ENCODE measurements around the gene ECE1. TPM values are rescaled to one million over a fixed set of nuclear protein-coding genes. Genes with fewer than 3 reads are reported as not detected.

The ECE1 gene
- total and polyA plus RNA-seq, 2 of the 13 experiments (the other 11 are each of a cell fraction or from before 2014, with no cell fraction given), result 13.5 to 21.2 TPM

GRCh38 chr1:21262293-21263051 lies 27.8 kb downstream of the ECE1 start (continued):
- TF ChIP-seq, protein P1, sequence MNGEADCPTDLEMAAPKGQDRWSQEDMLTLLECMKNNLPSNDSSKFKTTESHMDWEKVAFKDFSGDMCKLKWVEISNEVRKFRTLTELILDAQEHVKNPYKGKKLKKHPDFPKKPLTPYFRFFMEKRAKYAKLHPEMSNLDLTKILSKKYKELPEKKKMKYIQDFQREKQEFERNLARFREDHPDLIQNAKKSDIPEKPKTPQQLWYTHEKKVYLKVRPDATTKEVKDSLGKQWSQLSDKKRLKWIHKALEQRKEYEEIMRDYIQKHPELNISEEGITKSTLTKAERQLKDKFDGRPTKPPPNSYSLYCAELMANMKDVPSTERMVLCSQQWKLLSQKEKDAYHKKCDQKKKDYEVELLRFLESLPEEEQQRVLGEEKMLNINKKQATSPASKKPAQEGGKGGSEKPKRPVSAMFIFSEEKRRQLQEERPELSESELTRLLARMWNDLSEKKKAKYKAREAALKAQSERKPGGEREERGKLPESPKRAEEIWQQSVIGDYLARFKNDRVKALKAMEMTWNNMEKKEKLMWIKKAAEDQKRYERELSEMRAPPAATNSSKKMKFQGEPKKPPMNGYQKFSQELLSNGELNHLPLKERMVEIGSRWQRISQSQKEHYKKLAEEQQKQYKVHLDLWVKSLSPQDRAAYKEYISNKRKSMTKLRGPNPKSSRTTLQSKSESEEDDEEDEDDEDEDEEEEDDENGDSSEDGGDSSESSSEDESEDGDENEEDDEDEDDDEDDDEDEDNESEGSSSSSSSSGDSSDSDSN (CRISPR knock-in tag; IDR thresholded peaks at IDR 0.05), result 0 out of 2 replicates have a peak, but pooled peaks have one; percentile 5
- TF ChIP-seq ZFP91 (CRISPR knock-in tag; IDR thresholded peaks at IDR 0.05; ENCODE audit: borderline replicate concordance), result peak; percentile 22; the same call in 1 of the 2 replicates
- TF ChIP-seq HIC2 (CRISPR knock-in tag; IDR thresholded peaks at IDR 0.05; ENCODE audit: low read depth), result peak; percentile 76
- TF ChIP-seq MAX (IDR thresholded peaks at IDR 0.05), result peak; percentile 73
- TF ChIP-seq ZNF263 (CRISPR knock-in tag; IDR thresholded peaks at IDR 0.05), result no peak
- TF ChIP-seq GABPB1 (CRISPR knock-in tag; IDR thresholded peaks at IDR 0.05), result peak; percentile 32; the same call in 1 of the 2 replicates
- TF ChIP-seq MNT (IDR thresholded peaks at IDR 0.05), result peak; percentile 35; the same call in 1 of the 2 replicates
- no peak for TF ChIP-seq ZNF737 (CRISPR knock-in tag; IDR thresholded peaks at IDR 0.05; ENCODE audit: borderline replicate concordance)
- peak; percentile 43; the same call in 1 of the 2 replicates for TF ChIP-seq ZFY (CRISPR knock-in tag; IDR thresholded peaks at IDR 0.05)
- no peak for TF ChIP-seq ZNF326 (CRISPR knock-in tag; IDR thresholded peaks at IDR 0.05; ENCODE audit: borderline replicate concordance)
- peak; percentile 66; the same call in 1 of the 2 replicates for TF ChIP-seq ARNTL (CRISPR knock-in tag; IDR thresholded peaks at IDR 0.05)
- peak; percentile 55; the same call in 1 of the 2 replicates for TF ChIP-seq CCDC6 (CRISPR knock-in tag; IDR thresholded peaks at IDR 0.05)
- TF ChIP-seq SRSF1 (optimal IDR thresholded peaks at IDR 0.05; ENCODE audit: low read depth, low read length), result peak; percentile 23
- no peak for TF ChIP-seq ZNF335 (CRISPR knock-in tag; IDR thresholded peaks at IDR 0.05)
- TF ChIP-seq, protein P2, sequence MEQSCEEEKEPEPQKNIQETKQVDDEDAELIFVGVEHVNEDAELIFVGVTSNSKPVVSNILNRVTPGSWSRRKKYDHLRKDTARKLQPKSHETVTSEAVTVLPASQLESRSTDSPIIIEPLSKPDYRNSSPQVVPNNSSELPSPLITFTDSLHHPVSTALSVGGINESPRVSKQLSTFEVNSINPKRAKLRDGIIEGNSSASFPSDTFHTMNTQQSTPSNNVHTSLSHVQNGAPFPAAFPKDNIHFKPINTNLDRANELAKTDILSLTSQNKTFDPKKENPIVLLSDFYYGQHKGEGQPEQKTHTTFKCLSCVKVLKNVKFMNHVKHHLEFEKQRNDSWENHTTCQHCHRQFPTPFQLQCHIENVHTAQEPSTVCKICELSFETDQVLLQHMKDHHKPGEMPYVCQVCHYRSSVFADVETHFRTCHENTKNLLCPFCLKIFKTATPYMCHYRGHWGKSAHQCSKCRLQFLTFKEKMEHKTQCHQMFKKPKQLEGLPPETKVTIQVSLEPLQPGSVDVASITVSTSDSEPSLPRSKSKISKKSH (CRISPR knock-in tag; IDR thresholded peaks at IDR 0.05; ENCODE audit: borderline replicate concordance), result no peak

All from HepG2 (cell line).